ENCODE data around the gene HSPA14. TPM values are rescaled to one million over a fixed set of nuclear protein-coding genes. Genes with fewer than 3 reads are reported as not detected.
A peak's percentile ranks its signal among the peaks of the same experiment; 100 is the strongest.

Gene HSPA14
- polyA plus RNA-seq, 1 donor (not counting 4 experiments of a cell fraction or from before 2014, with no cell fraction given), result 29.5 TPM

DNA sequence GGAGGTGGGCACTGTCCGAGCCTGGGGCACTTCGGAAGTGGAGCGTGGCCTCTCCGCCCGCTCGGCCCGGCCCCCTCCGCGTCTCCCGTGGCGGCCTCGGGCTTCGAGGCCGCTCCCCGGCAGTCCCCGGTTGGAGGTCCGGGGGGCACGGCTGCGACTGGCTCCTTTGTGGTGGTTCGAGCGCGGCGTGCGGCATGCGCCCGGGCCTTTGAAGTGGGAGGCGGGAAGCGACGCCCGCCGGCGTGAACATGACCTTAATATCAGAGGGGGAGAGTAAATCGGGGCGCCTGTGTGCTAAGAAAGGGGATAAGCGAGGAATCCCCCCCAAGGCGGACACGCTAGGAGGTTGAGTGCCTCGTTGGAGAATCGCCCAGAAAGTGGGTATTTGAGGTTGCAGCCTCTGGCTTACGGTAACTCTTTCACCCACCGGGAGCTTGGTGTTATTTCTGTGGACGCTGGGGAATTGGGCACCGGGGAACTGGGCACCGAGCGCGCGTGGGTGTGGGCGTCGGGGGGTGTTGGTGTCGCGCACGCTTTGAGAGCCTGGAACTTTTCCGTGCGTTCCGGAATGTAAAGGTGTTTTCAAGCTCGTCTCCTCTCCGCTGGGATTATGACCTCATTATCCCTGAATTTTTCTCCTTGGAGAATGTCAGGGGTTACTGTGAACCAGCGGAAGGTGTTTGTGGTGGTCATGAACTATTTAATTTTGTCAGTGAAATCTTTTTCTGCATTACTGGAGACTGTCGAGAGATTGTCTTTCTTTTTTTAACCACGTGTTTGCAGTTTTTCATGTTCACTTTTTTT lies 41.2 kb downstream of the HSPA14 start:
- peak overlapping the region; percentile 76 for H2AFZ ChIP-seq (ENCODE audit: control insufficient read depth, low read length)
- peaks cover 68% of the 10 kb centered on the region for H3K79me2 ChIP-seq (ENCODE audit: control insufficient read depth, insufficient read depth, low read length)
- no peaks in the 10 kb centered on the region for H3K9me3 ChIP-seq (ENCODE audit: control insufficient read depth, low read depth, low read length)
- dilution Hi-C loops (cut with MboI; ENCODE audit: extremely low pct_ligation_motif_present, low sequenced_read_pairs), result no loop called here
- H3K9ac ChIP-seq (ENCODE audit: control insufficient read depth, extremely low read depth, insufficient read depth, low read length), result peak overlapping the region; percentile 99
- H3K27me3 ChIP-seq (ENCODE audit: control insufficient read depth, extremely low read depth, insufficient read depth, low read length), result no peaks in the 10 kb centered on the region
- peaks cover 2% of the 10 kb centered on the region for H3K9me1 ChIP-seq (ENCODE audit: control insufficient read depth, extremely low read depth, insufficient read depth, low read length)
- H4K20me1 ChIP-seq (ENCODE audit: control insufficient read depth, extremely low read depth, insufficient read depth, low read length), result no peaks in the 10 kb centered on the region
- peak overlapping the region; percentile 97 for H3K4me2 ChIP-seq (ENCODE audit: control insufficient read depth, extremely low read depth, insufficient read depth, low read depth, low read length)
- no peak for DNase-seq (ENCODE audit: low read depth, low spot score)
- peak overlapping the region; percentile 80 to 100 (median 89) for H3K4me3 ChIP-seq (ENCODE audit: control insufficient read depth in 2 of 3, extremely low read depth in 1 of 3, insufficient read depth in 2 of 3, low read depth in 1 of 3, low read length in 3 of 3)
- H3K27ac ChIP-seq (ENCODE audit: control insufficient read depth, insufficient read depth, low read length), result peak overlapping the region; percentile 96
- FAIRE-seq, result no peak
- H3K36me3 ChIP-seq (ENCODE audit: control insufficient read depth in 2 of 2, extremely low read depth in 1 of 2, insufficient read depth in 2 of 2, low read length in 2 of 2), result peaks cover 2 to 7% of the 10 kb centered on the region in 2 experiments
- H3K4me1 ChIP-seq (ENCODE audit: control insufficient read depth, extremely low read depth, insufficient read depth, low read length), result peaks cover 20% of the 10 kb centered on the region
- TF ChIP-seq, protein P1, sequence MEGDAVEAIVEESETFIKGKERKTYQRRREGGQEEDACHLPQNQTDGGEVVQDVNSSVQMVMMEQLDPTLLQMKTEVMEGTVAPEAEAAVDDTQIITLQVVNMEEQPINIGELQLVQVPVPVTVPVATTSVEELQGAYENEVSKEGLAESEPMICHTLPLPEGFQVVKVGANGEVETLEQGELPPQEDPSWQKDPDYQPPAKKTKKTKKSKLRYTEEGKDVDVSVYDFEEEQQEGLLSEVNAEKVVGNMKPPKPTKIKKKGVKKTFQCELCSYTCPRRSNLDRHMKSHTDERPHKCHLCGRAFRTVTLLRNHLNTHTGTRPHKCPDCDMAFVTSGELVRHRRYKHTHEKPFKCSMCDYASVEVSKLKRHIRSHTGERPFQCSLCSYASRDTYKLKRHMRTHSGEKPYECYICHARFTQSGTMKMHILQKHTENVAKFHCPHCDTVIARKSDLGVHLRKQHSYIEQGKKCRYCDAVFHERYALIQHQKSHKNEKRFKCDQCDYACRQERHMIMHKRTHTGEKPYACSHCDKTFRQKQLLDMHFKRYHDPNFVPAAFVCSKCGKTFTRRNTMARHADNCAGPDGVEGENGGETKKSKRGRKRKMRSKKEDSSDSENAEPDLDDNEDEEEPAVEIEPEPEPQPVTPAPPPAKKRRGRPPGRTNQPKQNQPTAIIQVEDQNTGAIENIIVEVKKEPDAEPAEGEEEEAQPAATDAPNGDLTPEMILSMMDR (optimal IDR thresholded peaks at IDR 0.05 in 1 of 3, IDR thresholded peaks at IDR 0.05 in 1 of 3, conservative IDR thresholded peaks at IDR 0.05 in 1 of 3; ENCODE audit: extremely low read depth in 1 of 3, insufficient read depth in 2 of 3, low read length in 3 of 3), result no peak
- no peak for TF ChIP-seq EZH2 (IDR thresholded peaks at IDR 0.05; ENCODE audit: low read length)

DNA sequence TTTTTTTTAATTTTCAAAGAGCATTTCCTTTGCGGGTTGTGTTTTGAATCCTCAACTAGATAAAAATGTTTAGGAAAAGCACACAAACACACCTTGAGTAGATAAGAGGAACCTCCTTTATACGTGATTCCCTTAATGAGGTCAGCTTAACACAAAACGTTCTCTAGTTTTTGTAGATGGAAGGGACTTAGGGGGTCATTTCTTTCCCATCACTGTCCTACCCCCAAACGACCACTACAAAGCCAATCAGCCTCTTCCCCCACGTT lies 41.8 kb downstream of the HSPA14 start:
- H3K9ac ChIP-seq (ENCODE audit: control insufficient read depth, extremely low read depth, insufficient read depth, low read length), result peak overlapping the region; percentile 99
- TF ChIP-seq EZH2 (IDR thresholded peaks at IDR 0.05; ENCODE audit: low read length), result no peak
- TF ChIP-seq, protein P1 (optimal IDR thresholded peaks at IDR 0.05 in 1 of 3, IDR thresholded peaks at IDR 0.05 in 1 of 3, conservative IDR thresholded peaks at IDR 0.05 in 1 of 3; ENCODE audit: extremely low read depth in 1 of 3, insufficient read depth in 2 of 3, low read length in 3 of 3), result no peak
- peaks cover 2% of the 10 kb centered on the region for H3K9me1 ChIP-seq (ENCODE audit: control insufficient read depth, extremely low read depth, insufficient read depth, low read length)
- peaks cover 73% of the 10 kb centered on the region for H3K79me2 ChIP-seq (ENCODE audit: control insufficient read depth, insufficient read depth, low read length)
- peak overlapping the region; percentile 97 for H3K4me2 ChIP-seq (ENCODE audit: control insufficient read depth, extremely low read depth, insufficient read depth, low read depth, low read length)
- DNase-seq (ENCODE audit: low read depth, low spot score), result no peak
- H3K27ac ChIP-seq (ENCODE audit: control insufficient read depth, insufficient read depth, low read length), result peak overlapping the region; percentile 96
- peaks cover 2 to 7% of the 10 kb centered on the region in 2 experiments for H3K36me3 ChIP-seq (ENCODE audit: control insufficient read depth in 2 of 2, extremely low read depth in 1 of 2, insufficient read depth in 2 of 2, low read length in 2 of 2)
- H3K4me3 ChIP-seq (ENCODE audit: control insufficient read depth in 2 of 3, extremely low read depth in 1 of 3, insufficient read depth in 2 of 3, low read depth in 1 of 3, low read length in 3 of 3), result peak overlapping the region; percentile 80 to 100 (median 89)
- no peaks in the 10 kb centered on the region for H4K20me1 ChIP-seq (ENCODE audit: control insufficient read depth, extremely low read depth, insufficient read depth, low read length)
- H3K9me3 ChIP-seq (ENCODE audit: control insufficient read depth, low read depth, low read length), result no peaks in the 10 kb centered on the region
- no peaks in the 10 kb centered on the region for H3K27me3 ChIP-seq (ENCODE audit: control insufficient read depth, extremely low read depth, insufficient read depth, low read length)
- H2AFZ ChIP-seq (ENCODE audit: control insufficient read depth, low read length), result peak overlapping the region; percentile 76
- dilution Hi-C loops (cut with MboI; ENCODE audit: extremely low pct_ligation_motif_present, low sequenced_read_pairs), result no loop called here
- FAIRE-seq, result no peak
- H3K4me1 ChIP-seq (ENCODE audit: control insufficient read depth, extremely low read depth, insufficient read depth, low read length), result peaks cover 20% of the 10 kb centered on the region
